Heart right ventricle (tissue), 16 donors: ENCODE data around the gene LGSN. TPM values are rescaled to one million over a fixed set of nuclear protein-coding genes. Genes with fewer than 3 reads are reported as not detected.

Source experiments
- ATAC-seq, 8 donors: fragments of 200-7000 bp; cut with Tn5 transposase; one replicate each; pipeline ENCODE4 v1.9.1; 2020; ENCODE audit warnings: mild to moderate bottlenecking in 8 of 8, moderate library complexity in 8 of 8, moderate number of reproducible peaks in 1 of 8
- DNase-seq, 2 donors: peaks; one replicate each; pipeline ENCODE4 v3.0.0-alpha.2; 2020
- H3K27ac ChIP-seq, 10 donors: fragments of 200-600 bp; sonication (generic) in 2 of 10; one replicate each; pipeline versions ENCODE4 v1.5.0 to v1.8.0; 2020 to 2022; ENCODE audit warnings: mild to moderate bottlenecking in 3 of 10
- H3K27me3 ChIP-seq, 7 donors: fragments of 200-600 bp; one replicate each; pipeline ENCODE4 v1.8.0; 2021 to 2022; ENCODE audit warnings: mild to moderate bottlenecking in 2 of 7
- H3K36me3 ChIP-seq, 9 donors: fragments of 200-600 bp; sonication (generic) in 1 of 9; one replicate each; pipeline versions ENCODE4 v1.5.0 to v1.8.0; 2020 to 2022; ENCODE audit warnings: mild to moderate bottlenecking in 2 of 9
- H3K4me1 ChIP-seq, 9 donors: fragments of 200-600 bp; sonication (generic) in 1 of 9; one replicate each; pipeline versions ENCODE4 v1.5.0 to v1.8.0; 2020 to 2022; ENCODE audit warnings: mild to moderate bottlenecking in 4 of 9
- H3K4me3 ChIP-seq, 10 donors: fragments of 200-600 bp; sonication (generic) in 2 of 10; one replicate each; pipeline versions ENCODE4 v1.5.0 to v1.8.0; 2020 to 2022; ENCODE audit warnings: mild to moderate bottlenecking in 7 of 10, moderate library complexity in 2 of 10
- H3K9me3 ChIP-seq, 11 donors: fragments of 200-600 bp in 10 of 11; sonication (generic) in 2 of 11; one replicate each; pipeline versions ENCODE4 v1.5.0 to v1.8.0; 2013 to 2022; ENCODE audit warnings: mild to moderate bottlenecking in 2 of 11, control low read depth in 1 of 11, moderate library complexity in 1 of 11
- CTCF ChIP-seq, 9 donors: fragments of 200-600 bp; sonication (generic) in 2 of 9; IDR thresholded peaks; one replicate each; pipeline versions ENCODE4 v1.5.0 to v1.8.0; 2021 to 2022; ENCODE audit warnings: antibody characterized with exemption in 9 of 9, mild to moderate bottlenecking in 5 of 9, moderate library complexity in 1 of 9
- WGBS, 2 donors: extraction: QIAGEN DNeasy Blood & Tissue Kit; methylation state at CpG; one replicate each; pipeline ENCODE4 v1.1.7; 2013; ENCODE audit warnings: inconsistent platforms in 1 of 2; 5-methylcytosine and 5-hydroxymethylcytosine counted together
- intact Hi-C, 10 donors: fragments of 100-400 bp; cut with DNase I; formaldehyde crosslinking; loops; one replicate each; pipeline versions ENCODE4 v1.11.1 to v1.14.2; 2022
- polyA plus RNA-seq, 2 donors: library from polyadenylated mRNA; stranded (reverse); fragments of 200-250 nt; gene quantifications; one replicate each; pipeline ENCODE4 v1.2.3, GENCODE V29; 2013
- total RNA-seq, 10 donors: library from RNA; stranded (reverse); fragmentation: NEBNext Ultra II Directional in 3 of 10; extraction: Animal tissue kit (Norgen Biotek cat#: 25700) in 3 of 10; gene quantifications; one replicate each; pipeline versions ENCODE4 v1.2.1 to v1.2.4, GENCODE V29; 2021 to 2023
- donor health status: Arrhythmogenic right ventricular cardiomyopathy.
- donor health status: ischemic (EF 13 %, LVEDD 7.1; RV severe dilation, severe dysfunction).
- donor health status: healthy with polysubstance abuse.
- donor health status: DM: no; HTN: yes; CAD: no.
- donor health status: DM: no; HTN: no; CAD: no.
- donor health status: ischemic (EF 25% LVEDD 6.9; RV normal size, moderate dysfunction).
- donor health status: ischemic (EF 25% LVEDD 5.7; RV mildly dilated, moderate dysfunction).
- donor health status: healthy.
- donor health status: DM: yes; HTN: yes; CAD: no.
- donor health status: Ischemic cardiomyopathy.
- donor health status: ischemic (EF 35%, LVEDD 5.7; RV mildly dilated, moderate dysfunction).
- donor health status: nonischemic (EF 11% LVEDD 7.7; RV severe dilation, severe dysfunction).
- donor health status: DM: yes; HTN: yes; CAD: no.
- donor health status: PGD.
- donor health status: ischemic (EF 29% LVEDD 5.4; RV normal size, mild dysfunction).
- donor health status: nonischemic (EF 23%, LVEDD 6.1; RV moderate dilation, normal function).

The LGSN gene
- total and polyA plus RNA-seq, 12 donors, result not detected

GRCh38 chr6:63353286-63353630 is 33.5 kb upstream of the LGSN start:
- ATAC-seq (no peak), DNase-seq (no peak)
- peaks cover 0 to 6% (median 0%) of the 10 kb centered on the region in 11 donors for H3K9me3 ChIP-seq
- TF ChIP-seq CTCF (IDR thresholded peaks at IDR 0.05), result no peak
- 71 to 74% methylated on average over 1 of the region's 1 CpG for WGBS, 2 donors
- no peaks in the 10 kb centered on the region for H3K36me3 ChIP-seq
- intact Hi-C loops, result loop anchor here (2.0 to 10.0 kb wide), 8 partner anchors 219 to 414 kb away; partner anchors contain the start of genes LOC128125822 (in 4 of the 10) and PTP4A1 (in 4 of the 10)
- H3K4me3 ChIP-seq, result peak overlapping the region in 1 of 10 donors; percentile 23
- H3K4me1 ChIP-seq, result peaks cover 0 to 13% (median 0%) of the 10 kb centered on the region in 9 donors
- H3K27ac ChIP-seq, result peak overlapping the region in 3 of 10 donors; percentile 48 to 81 (median 51)
- no peaks in the 10 kb centered on the region for H3K27me3 ChIP-seq

DNA sequence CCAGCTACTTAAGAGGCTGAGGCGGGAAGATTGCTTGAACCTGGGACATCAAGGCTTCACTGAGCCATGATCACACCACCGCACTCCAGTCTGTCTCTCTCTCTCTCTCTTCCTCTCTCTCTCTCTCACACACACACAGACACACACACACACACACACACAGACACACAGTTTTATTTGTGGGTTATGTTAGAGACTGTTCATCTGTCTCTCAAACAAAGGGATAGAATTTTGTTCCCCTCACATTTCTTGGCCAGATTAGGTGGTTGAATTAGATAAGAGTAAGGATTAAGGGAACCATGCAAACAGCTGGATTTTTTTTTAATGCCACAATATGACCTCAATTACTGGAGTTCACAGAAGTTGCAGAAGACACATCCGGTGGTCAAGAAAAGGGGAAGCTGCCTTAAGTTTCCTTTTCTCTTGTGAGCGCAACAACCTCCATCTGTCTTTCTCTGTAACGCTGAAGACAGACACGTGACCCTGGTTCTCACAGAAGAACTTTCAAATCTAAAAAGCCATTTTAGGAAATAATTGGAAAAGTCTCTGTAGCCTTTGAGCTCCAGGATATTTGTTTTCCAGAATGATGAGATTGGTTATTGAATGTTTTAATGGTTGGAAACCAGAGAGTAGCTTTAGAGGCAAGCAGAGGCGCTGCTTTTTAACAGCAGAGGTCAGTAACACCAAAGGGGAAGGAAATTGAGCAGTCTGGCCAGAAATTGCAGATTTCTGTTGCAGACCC is 32.9 kb upstream of the LGSN start:
- Histone ChIP-seq H3K36me3 (no peaks in the 10 kb centered on the region), H3K4me1 (peaks cover 0 to 13% (median 0%) of the 10 kb centered on the region in 9 donors), H3K27ac (peak overlapping the region in 3 of 10 donors; percentile 48 to 81 (median 51)), H3K9me3 (peaks cover 0 to 6% (median 0%) of the 10 kb centered on the region in 11 donors), H3K27me3 (no peaks in the 10 kb centered on the region), H3K4me3 (peak overlapping the region in 3 of 10 donors; percentile 1 to 23 (median 19))
- peak in 8 of 9 donors; percentile 20 to 71 (median 61) for TF ChIP-seq CTCF (IDR thresholded peaks at IDR 0.05)
- intact Hi-C loops, result loop anchor here (2.0 to 10.0 kb wide), 8 partner anchors 220 to 415 kb away; partner anchors contain the start of genes LOC128125822 (in 4 of the 10) and PTP4A1 (in 4 of the 10)
- WGBS, 2 donors, result 41 to 56% methylated on average over 7 of the region's 7 CpGs
- DNase-seq, result peak in 1 of 2 donors; percentile 21
- ATAC-seq, result peak in 7 of 8 donors; percentile 72 to 88 (median 76)

GRCh38 chr6:63352069-63352543 is 32.3 kb upstream of the LGSN start:
- ATAC-seq (peak in 1 of 8 donors; percentile 33), DNase-seq (no peak)
- H3K36me3 ChIP-seq, result no peaks in the 10 kb centered on the region
- WGBS, 2 donors, result 63 to 65% methylated on average over 4 of the region's 4 CpGs
- no peak overlapping the region for H3K4me3 ChIP-seq
- H3K9me3 ChIP-seq, result peaks cover 0 to 6% (median 0%) of the 10 kb centered on the region in 11 donors
- intact Hi-C loops, result loop anchor here (2.0 to 10.0 kb wide), 8 partner anchors 220 to 415 kb away; partner anchors contain the start of genes LOC128125822 (in 4 of the 10) and PTP4A1 (in 4 of the 10)
- peaks cover 0 to 13% (median 0%) of the 10 kb centered on the region in 9 donors for H3K4me1 ChIP-seq
- peak in 8 of 9 donors; percentile 6 to 54 (median 44) for TF ChIP-seq CTCF (IDR thresholded peaks at IDR 0.05)
- no peaks in the 10 kb centered on the region for H3K27me3 ChIP-seq
- H3K27ac ChIP-seq, result peak overlapping the region in 1 of 10 donors; percentile 81

- DNase-seq (no peak), ATAC-seq (no peak)
- H3K36me3 ChIP-seq, result no peaks in the 10 kb centered on the region
- 34 to 37% methylated on average over 3 of the region's 3 CpGs for WGBS, 2 donors
- no peak overlapping the region for H3K27ac ChIP-seq
- no peaks in the 10 kb centered on the region for H3K27me3 ChIP-seq
- H3K9me3 ChIP-seq, result peaks cover 0 to under 1% (median 0%) of the 10 kb centered on the region in 11 donors
- H3K4me1 ChIP-seq, result peaks cover 0 to 13% (median 0%) of the 10 kb centered on the region in 9 donors
- no peak overlapping the region for H3K4me3 ChIP-seq
- intact Hi-C loops, result loop anchor here in 1 of 10 donors (10.0 kb wide), 1 partner anchor 415 kb away; no protein-coding TSS in a partner anchor
- no peak for TF ChIP-seq CTCF (IDR thresholded peaks at IDR 0.05)
Observed at GRCh38 chr6:63349401-63349800, 29.6 kb upstream of the LGSN start.
